ENCODE results near the gene DGKI.

- TF ChIP-seq CTCF (IDR thresholded peaks at IDR 0.05): no peak
- TF ChIP-seq EZH2 (IDR thresholded peaks at IDR 0.05; ENCODE audit: borderline replicate concordance, insufficient read depth, low read depth, low read length, poor library complexity, severe bottlenecking): no peak
These were observed 372.2 kb downstream of the DGKI start for GRCh38 chr7:137474540-137475026.

All from B cell (primary cell).